Measurements from ENCODE around the gene IRAK2. TPM values are rescaled to one million over a fixed set of nuclear protein-coding genes. Genes with fewer than 3 reads are reported as not detected.
A peak's percentile ranks its signal among the peaks of the same experiment; 100 is the strongest.
"Not testable (repeated sequence)": the region's sequence is repeated elsewhere in the genome, so short reads cannot be mapped to it uniquely, and the experiment has no call there.

The IRAK2 gene, protein sequence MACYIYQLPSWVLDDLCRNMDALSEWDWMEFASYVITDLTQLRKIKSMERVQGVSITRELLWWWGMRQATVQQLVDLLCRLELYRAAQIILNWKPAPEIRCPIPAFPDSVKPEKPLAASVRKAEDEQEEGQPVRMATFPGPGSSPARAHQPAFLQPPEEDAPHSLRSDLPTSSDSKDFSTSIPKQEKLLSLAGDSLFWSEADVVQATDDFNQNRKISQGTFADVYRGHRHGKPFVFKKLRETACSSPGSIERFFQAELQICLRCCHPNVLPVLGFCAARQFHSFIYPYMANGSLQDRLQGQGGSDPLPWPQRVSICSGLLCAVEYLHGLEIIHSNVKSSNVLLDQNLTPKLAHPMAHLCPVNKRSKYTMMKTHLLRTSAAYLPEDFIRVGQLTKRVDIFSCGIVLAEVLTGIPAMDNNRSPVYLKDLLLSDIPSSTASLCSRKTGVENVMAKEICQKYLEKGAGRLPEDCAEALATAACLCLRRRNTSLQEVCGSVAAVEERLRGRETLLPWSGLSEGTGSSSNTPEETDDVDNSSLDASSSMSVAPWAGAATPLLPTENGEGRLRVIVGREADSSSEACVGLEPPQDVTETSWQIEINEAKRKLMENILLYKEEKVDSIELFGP
- polyA plus RNA-seq (ENCODE audit: insufficient read depth in 1 of 5, insufficient read length in 5 of 5, low replicate concordance in 1 of 5) = 1 to 10 TPM; 1.4 to 2.3 (median 2.0) TPM
- long read RNA-seq, donor 1 = 0 reads
- long read RNA-seq, donor 2 = 0 reads
- long read RNA-seq, donor 3 = 0 reads
- long read RNA-seq, donor 4 = 0 reads
- long read RNA-seq, donor 5 = 0 reads
- long read RNA-seq, donor 6 = 0 reads
- long read RNA-seq, donor 7 = 0 reads
- long read RNA-seq, donor 8 = 0 reads

- DNase-seq = peak in 1 of 2 donors; percentile 41
Measured at GRCh38 chr3:10164546-10165393, at the start of gene IRAK2. Gene IRAK2 (plus strand): TSS chr3:10164919. CDS start chr3:10164955, 36 bp downstream.

- DNase-seq = peak; percentile 94
Measured at GRCh38 chr3:10115326-10116137, 49.2 kb upstream of the IRAK2 start, which contains the start of gene BRK1. Gene BRK1 (plus strand): TSS chr3:10115675. CDS start chr3:10115702, 27 bp downstream.

DNA sequence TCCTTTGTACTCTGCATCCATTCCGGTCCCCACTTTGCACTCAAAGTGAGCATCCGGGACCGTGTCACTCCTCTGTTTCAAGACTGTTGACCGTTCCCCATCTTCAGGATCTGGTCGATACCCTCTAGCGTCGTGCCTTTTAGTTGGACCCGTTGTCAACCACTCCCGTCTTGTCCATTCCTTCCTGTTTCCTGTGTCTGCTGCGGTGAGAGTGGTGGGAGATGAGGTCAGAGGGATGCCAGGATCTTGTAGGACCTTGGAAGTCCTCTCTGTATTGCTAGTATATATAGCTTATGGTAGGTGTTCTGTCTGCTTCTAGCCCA, 48.6 kb upstream of the IRAK2 start:
- no peak for DNase-seq

DNA sequence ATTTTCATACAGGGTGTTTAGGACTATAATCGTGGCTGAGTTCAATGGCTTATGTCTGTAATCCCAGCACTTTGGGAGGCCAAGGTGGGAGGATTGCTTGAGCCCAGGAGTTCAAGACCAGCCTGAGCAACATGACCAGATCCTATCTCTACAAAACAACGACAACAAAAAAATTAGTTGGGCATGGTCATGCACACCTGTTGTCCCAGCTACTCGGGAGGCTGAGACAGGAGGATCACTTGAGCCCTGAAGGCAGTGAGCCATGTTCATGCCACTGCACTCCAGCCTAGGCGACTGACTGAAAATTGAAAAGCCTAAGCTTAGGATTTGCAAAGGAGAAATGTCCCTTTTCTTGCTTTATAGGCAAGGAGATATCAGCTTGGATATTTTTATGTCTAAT, 47.8 kb upstream of the IRAK2 start:
- DNase-seq = no peak

GRCh38 chr3:10119376-10119775, 45.3 kb upstream of the IRAK2 start:
- no peak for DNase-seq

DNA sequence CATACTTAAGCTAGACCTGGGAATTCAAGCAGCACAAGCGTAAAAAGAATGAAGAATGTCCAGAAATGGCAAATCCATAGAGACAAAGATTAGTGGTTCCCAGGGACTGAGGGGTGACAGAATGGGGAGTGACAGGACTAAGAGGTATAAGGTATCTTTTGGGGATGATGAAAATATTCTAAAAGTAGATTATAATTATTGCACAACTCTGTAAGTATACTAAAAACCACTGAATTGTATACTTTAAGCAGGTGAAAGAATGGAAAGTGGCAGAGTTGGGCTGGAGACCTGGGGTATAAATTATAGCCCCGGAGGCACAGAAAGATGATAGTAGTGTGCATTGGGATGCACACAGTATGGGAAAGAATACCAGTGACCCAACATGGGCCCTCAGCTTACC, 43.7 kb upstream of the IRAK2 start:
- no peak for DNase-seq

DNA sequence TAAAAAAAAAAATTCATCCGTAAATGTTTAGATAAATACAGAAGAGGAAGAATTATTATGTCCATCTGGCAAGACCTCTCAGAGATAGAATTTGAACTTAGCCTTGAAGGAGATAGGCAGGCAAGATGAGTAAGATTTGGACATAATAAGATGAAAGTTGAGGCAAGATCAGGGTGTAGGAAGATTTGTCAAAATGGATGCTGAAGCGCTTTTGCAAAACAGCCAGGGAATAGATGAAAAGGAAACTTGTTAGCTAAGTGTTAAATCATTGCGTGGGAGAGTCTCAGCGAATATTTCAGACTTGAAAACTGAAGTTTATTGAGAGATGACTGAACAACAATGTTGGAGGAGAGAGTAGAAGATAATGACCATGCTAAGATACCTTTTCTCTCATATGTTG, 42.0 kb upstream of the IRAK2 start:
- DNase-seq = no peak

DNA sequence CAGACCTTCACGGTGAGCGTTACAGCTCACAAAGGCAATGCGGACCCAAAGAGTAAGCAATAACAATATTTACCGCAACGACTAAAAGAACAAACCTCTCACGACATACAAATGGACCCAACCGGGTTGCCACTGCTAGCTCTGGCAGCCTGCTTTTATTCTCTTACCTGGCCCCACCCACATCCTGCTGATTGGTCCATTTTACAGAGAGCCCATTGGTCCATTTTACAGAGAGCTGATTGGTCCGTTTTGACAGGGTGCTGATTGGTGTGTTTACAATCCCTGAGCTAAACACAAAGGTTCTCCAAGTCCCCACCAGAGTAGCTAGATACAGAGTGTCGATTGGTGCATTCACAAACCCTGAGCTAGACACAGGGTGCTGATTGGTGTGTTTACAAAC, 28.8 kb upstream of the IRAK2 start:
- DNase-seq = not testable (repeated sequence)

- no peak for DNase-seq
Measured at GRCh38 chr3:10136426-10137005, 28.2 kb upstream of the IRAK2 start.

DNA sequence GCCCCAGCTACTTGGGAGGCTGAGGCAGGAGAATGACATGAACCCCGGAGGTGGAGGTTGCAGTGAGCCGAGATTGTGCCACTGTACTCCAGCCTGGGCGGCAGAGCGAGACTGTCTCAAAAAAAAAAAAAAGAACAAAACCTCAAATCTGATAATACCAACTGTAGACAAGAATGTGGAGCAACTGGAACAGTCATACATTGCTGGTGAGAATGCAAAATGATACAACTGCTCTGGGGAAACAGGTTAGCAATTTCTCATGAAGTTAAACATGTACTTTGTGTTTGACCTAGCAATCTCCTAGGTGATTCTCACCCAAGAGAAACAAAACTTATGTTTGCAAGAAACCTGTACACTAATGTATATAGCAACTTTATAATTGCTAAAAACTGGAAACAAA, 27.5 kb upstream of the IRAK2 start:
- no peak for DNase-seq

- DNase-seq = no peak
Measured at GRCh38 chr3:10140996-10141546, 23.6 kb upstream of the IRAK2 start.

GRCh38 chr3:10142707-10143560, 21.8 kb upstream of the IRAK2 start:
- no peak for DNase-seq

- DNase-seq = no peak
Measured at GRCh38 chr3:10145685-10146084, 19.0 kb upstream of the IRAK2 start.

DNA sequence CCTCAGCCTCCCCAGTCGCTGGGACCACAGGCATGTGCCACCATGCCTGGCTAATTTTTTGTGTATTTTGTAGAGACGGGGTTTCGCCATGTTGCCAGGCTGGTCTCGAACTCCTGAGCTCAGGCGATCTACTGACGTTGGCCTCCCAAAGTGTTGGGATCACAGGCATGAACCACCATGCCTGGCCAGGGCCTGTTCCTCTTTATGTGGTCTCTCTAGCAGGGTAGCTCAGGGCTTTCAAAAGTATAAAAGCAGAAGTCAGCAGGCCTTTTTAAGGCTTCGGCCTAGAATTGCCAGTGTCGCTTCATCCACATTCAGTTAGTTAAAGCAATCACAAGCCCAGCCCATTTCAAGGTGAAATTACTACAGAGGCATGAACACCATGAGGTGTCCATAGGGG, 15.5 kb upstream of the IRAK2 start:
- no peak for DNase-seq

DNA sequence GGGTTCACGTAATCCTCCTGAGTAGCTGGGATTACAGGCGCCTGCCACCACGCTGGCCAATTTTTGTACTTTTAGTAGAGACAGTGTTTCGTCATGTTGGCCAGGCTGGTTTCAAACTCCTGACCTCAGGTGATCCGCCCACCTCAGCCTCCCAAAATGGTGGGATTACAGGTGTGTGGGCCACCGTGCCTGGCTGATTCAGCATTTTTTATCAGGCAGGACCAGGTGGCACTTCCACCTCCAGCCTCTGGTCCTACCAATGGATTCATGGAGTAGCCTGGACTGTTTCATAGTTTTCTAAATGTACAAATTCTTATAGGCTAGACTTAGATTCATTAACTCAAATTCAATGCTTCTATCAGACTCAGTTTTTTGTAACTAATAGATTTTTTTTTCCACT, 13.7 kb upstream of the IRAK2 start:
- no peak for DNase-seq

- DNase-seq = no peak
Measured at GRCh38 chr3:10154335-10155122, 10.2 kb upstream of the IRAK2 start.

- no peak for DNase-seq
Measured at GRCh38 chr3:10155123-10155472, 9.6 kb upstream of the IRAK2 start.

GRCh38 chr3:10155658-10156057, 9.1 kb upstream of the IRAK2 start:
- no peak for DNase-seq

- DNase-seq = no peak
Measured at GRCh38 chr3:10157031-10157430, 7.7 kb upstream of the IRAK2 start.
